ENCODE results near the gene S100Z. TPM values are rescaled to one million over a fixed set of nuclear protein-coding genes. Genes with fewer than 3 reads are reported as not detected.
A peak's percentile ranks its signal among the peaks of the same experiment; 100 is the strongest.

The S100Z gene
- total RNA-seq = under 1 TPM; 0.36 to 0.81 TPM

DNA sequence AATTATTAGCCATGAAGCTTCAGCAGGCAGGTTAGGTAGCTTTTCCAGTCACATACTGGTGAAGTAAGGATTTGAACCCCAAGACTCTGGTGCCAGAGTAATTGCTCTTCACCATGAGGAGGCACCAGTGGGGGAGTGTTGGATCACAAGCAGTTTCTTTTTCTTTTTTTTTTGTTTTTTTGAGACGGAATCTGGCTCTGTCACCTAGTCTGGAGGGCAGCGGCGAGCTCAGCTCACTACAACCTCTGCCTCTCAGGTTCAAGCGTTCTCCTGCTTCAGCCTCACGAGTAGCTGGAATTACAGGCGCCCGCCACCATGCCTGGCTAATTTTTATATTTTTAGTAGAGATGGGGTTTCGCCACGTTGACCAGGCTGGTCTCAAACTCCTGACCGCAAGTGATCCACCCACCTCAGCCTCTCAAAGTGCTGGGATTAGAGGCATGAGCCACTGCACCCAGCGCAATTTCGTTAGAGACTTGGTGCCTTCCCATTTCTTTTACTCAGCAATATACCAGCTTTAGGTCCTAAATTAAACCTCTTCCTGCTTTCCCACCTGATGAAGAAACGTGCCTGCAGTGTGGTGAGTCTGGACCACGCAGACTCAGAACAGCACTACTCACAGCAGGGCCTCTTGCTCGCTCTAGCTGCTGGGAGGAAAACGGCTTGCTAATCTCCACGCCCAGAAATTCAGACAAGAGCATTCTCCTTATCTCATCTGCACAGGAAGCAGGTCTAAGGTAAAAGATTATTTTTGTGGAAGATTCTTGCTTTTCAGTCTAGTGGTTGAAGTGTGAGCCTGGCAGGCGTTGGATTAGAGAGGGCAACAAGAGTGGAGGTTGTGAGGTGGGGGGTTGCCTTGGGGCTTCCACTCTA lies at the start of gene S100Z:
S100Z (plus strand) TSS at position 596 of the 873 bp plus-strand sequence. CDS start 25,346 bp downstream, outside the sequence.
- DNase-seq (peak; percentile 49), ATAC-seq (peak; percentile 87)
- Mint-ChIP-seq H3K4me3 (peak within 1 kb of the TSS; percentile 38), H3K27ac (peak within 1 kb of the TSS; percentile 58), H3K9me3 (no peaks in the 10 kb centered on the region), H3K4me1 (ENCODE audit: low read depth) (peaks cover 10% of the 10 kb centered on the region), H3K27me3 (no peaks in the 10 kb centered on the region), H3K36me3 (ENCODE audit: low read depth) (no peaks in the 10 kb centered on the region)
- intact Hi-C loops (cut with micrococcal nuclease) = no loop called here
- CTCF ChIA-PET = interaction anchor here (0.6 to 1.4 kb wide), 3 partner anchors 9 to 11 kb away, joined by 3 read pairs; no protein-coding TSS in a partner anchor
- POLR2A ChIA-PET = no interaction called here
- TF ChIP-seq, protein P1, sequence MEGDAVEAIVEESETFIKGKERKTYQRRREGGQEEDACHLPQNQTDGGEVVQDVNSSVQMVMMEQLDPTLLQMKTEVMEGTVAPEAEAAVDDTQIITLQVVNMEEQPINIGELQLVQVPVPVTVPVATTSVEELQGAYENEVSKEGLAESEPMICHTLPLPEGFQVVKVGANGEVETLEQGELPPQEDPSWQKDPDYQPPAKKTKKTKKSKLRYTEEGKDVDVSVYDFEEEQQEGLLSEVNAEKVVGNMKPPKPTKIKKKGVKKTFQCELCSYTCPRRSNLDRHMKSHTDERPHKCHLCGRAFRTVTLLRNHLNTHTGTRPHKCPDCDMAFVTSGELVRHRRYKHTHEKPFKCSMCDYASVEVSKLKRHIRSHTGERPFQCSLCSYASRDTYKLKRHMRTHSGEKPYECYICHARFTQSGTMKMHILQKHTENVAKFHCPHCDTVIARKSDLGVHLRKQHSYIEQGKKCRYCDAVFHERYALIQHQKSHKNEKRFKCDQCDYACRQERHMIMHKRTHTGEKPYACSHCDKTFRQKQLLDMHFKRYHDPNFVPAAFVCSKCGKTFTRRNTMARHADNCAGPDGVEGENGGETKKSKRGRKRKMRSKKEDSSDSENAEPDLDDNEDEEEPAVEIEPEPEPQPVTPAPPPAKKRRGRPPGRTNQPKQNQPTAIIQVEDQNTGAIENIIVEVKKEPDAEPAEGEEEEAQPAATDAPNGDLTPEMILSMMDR (IDR thresholded peaks at IDR 0.05) = no peak

DNA sequence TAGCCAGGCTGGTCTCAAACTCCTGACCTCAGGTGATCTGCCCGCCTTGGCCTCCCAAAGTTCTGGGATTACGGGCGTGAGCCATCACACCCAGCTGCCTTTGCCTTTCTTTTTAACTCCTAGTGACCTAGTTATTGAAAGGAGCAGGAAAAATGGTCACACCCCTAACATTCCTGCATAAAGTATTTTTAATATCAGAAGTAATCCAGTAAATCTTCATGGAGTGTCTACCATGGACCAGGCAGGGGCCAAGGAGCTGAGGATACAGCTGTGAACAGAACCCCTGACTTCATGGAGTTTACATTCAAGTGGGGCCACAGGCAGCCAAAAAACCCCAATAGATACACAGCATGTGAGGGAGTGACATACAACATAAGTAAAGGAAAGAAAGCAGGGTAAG lies 49.2 kb upstream of the S100Z start:
- Mint-ChIP-seq H3K27ac (no peak overlapping the region), H3K4me3 (no peak overlapping the region), H3K4me1 (ENCODE audit: low read depth) (no peaks in the 10 kb centered on the region), H3K9me3 (no peaks in the 10 kb centered on the region), H3K36me3 (ENCODE audit: low read depth) (no peaks in the 10 kb centered on the region), H3K27me3 (peaks cover 2% of the 10 kb centered on the region)
- ATAC-seq (no peak), DNase-seq (no peak)
- TF ChIP-seq, protein P1 (IDR thresholded peaks at IDR 0.05) = no peak
- CTCF ChIA-PET = no interaction called here
- POLR2A ChIA-PET = no interaction called here
- intact Hi-C loops (cut with micrococcal nuclease) = no loop called here

DNA sequence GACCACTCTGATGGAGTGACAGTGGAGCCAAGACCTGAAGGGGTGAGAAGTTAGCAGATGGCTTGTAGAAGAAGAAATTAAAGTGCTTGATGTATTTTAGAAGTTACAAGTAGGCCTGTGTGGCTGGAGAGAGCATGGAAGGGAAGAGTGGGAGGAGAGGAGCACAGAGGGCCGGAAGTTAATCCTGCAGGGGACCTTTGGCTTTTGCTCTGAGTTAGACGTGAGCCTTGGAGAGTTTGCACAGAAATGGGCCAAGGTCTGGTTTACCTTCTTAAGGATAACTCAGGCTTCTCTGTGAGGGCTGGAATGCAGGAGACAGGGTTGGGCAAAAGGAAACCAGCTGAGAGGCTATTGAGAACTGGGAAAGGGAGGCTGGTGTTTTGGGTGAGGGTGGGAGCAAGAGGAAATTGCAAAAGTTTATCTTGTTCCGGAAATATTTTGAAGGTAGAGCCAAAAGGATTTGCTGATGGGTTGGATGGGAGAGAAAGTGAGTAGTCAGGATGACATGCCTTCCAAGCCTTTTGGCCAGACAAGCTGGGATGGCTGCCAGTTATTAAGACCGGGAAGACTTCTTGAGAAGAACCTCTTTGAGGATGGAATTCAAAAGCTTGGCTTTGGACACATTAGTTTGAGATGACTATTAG lies 48.5 kb upstream of the S100Z start:
- POLR2A ChIA-PET = no interaction called here
- ATAC-seq (no peak), DNase-seq (no peak)
- no peaks in the 10 kb centered on the region for H3K4me1 Mint-ChIP-seq (ENCODE audit: low read depth)
- CTCF ChIA-PET = no interaction called here
- H3K9me3 Mint-ChIP-seq = no peaks in the 10 kb centered on the region
- H3K27ac Mint-ChIP-seq = no peak overlapping the region
- TF ChIP-seq, protein P1 (IDR thresholded peaks at IDR 0.05) = no peak
- no peaks in the 10 kb centered on the region for H3K36me3 Mint-ChIP-seq (ENCODE audit: low read depth)
- H3K27me3 Mint-ChIP-seq = peaks cover 2% of the 10 kb centered on the region
- intact Hi-C loops (cut with micrococcal nuclease) = no loop called here
- no peak overlapping the region for H3K4me3 Mint-ChIP-seq

DNA sequence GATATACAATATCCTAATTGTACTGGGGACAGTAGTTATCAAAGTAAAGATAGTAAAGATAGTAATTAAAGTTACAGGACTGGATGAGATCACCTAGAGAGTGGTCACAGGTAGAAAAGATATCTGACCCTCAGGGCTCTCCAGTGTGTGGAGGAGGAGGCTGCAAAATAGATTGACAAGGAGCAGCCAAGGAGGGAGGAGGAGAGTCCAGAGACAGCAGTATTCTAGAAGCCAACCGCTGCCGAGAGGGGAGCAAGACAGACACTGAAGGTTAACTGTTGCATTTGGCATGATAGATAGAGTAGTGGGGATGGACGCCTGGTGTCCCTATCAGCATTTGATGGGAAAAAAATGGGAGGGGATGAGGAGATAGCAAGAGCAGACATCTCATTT lies 48.0 kb upstream of the S100Z start:
- CTCF ChIA-PET = no interaction called here
- no peaks in the 10 kb centered on the region for H3K4me1 Mint-ChIP-seq (ENCODE audit: low read depth)
- POLR2A ChIA-PET = no interaction called here

More for the DNA sequence above, 48.0 kb upstream of the S100Z start:
- no peaks in the 10 kb centered on the region for H3K36me3 Mint-ChIP-seq (ENCODE audit: low read depth)
- intact Hi-C loops (cut with micrococcal nuclease) = no loop called here
- TF ChIP-seq, protein P1 (IDR thresholded peaks at IDR 0.05) = no peak
- DNase-seq = no peak
- H3K4me3 Mint-ChIP-seq = no peak overlapping the region
- no peak overlapping the region for H3K27ac Mint-ChIP-seq
- H3K27me3 Mint-ChIP-seq = peaks cover 2% of the 10 kb centered on the region
- ATAC-seq = no peak
- H3K9me3 Mint-ChIP-seq = no peaks in the 10 kb centered on the region
